HUES6 (cell line): ENCODE data around the gene CDRT15.
"Not testable (repeated sequence)": the region's sequence is repeated elsewhere in the genome, so short reads cannot be mapped to it uniquely, and the experiment has no call there.

Experiments
- H3K27ac ChIP-seq: 2 replicates; pipeline ENCODE4 v1.7.0; 2013; ENCODE audit warnings: low read depth, mild to moderate bottlenecking, low read length, inconsistent platforms
- H3K27me3 ChIP-seq: 2 replicates; pipeline ENCODE4 v1.6.1; 2013; ENCODE audit warnings: low read length; ENCODE audit not compliant: control insufficient read depth, insufficient read depth
- H3K36me3 ChIP-seq: 2 replicates; pipeline ENCODE4 v1.6.1; 2013; ENCODE audit warnings: low read length; ENCODE audit not compliant: control insufficient read depth, insufficient read depth
- H3K4me1 ChIP-seq: 2 replicates; pipeline ENCODE4 v1.6.1; 2013; ENCODE audit warnings: low read length; ENCODE audit not compliant: control insufficient read depth, insufficient read depth
- H3K4me3 ChIP-seq: 2 replicates; pipeline ENCODE4 v1.5.1; 2013; ENCODE audit warnings: low read depth, low read length
- H3K9ac ChIP-seq: one replicate; pipeline ENCODE4 v1.6.1; 2013; ENCODE audit warnings: mild to moderate bottlenecking, low read length
- H3K9me3 ChIP-seq: 2 replicates; pipeline ENCODE4 v1.6.1; 2013; ENCODE audit warnings: low read depth, low read length; ENCODE audit not compliant: control insufficient read depth, insufficient read depth

The CDRT15 gene

GRCh38 chr17:14186443-14186842 is 50.2 kb downstream of the CDRT15 start:
- H3K4me3 ChIP-seq, H3K36me3 ChIP-seq, H3K9ac ChIP-seq: not testable (repeated sequence)

More at GRCh38 chr17:14186443-14186842, 50.2 kb downstream of the CDRT15 start:
- H3K27me3 ChIP-seq, H3K9me3 ChIP-seq, H3K27ac ChIP-seq, H3K4me1 ChIP-seq: not testable (repeated sequence)
